HG03135 (cell line): Measurements from ENCODE around the gene TNNC1.

Experiments
- ATAC-seq: cut with Tn5 transposase; IDR thresholded peaks from one replicate; pipeline ENCODE4 v1.9.1; 2021; ENCODE audit warnings: mild to moderate bottlenecking, moderate library complexity; ENCODE audit not compliant: unreplicated experiment

Gene TNNC1

GRCh38 chr3:52484680-52485461 lies 31.0 kb upstream of the TNNC1 start:
- ATAC-seq, result no peak

- ATAC-seq, result no peak
Observed at GRCh38 chr3:52483577-52484381, 29.9 kb upstream of the TNNC1 start.

- no peak for ATAC-seq
Observed at GRCh38 chr3:52483081-52483480, 29.2 kb upstream of the TNNC1 start.

- no peak for ATAC-seq
Observed at GRCh38 chr3:52481819-52482521, 28.1 kb upstream of the TNNC1 start.

- no peak for ATAC-seq
Observed at GRCh38 chr3:52480768-52481715, 27.2 kb upstream of the TNNC1 start.

GRCh38 chr3:52479877-52480575 lies 26.2 kb upstream of the TNNC1 start:
- no peak for ATAC-seq

- ATAC-seq, result no peak
Observed at GRCh38 chr3:52479037-52479876, 25.4 kb upstream of the TNNC1 start.

GRCh38 chr3:52477796-52478095 lies 23.9 kb upstream of the TNNC1 start:
- ATAC-seq, result no peak

GRCh38 chr3:52477076-52477795 lies 23.4 kb upstream of the TNNC1 start:
- no peak for ATAC-seq

- no peak for ATAC-seq
Observed at GRCh38 chr3:52473026-52473425, 19.2 kb upstream of the TNNC1 start.

- no peak for ATAC-seq
Observed at GRCh38 chr3:52472239-52473000, 18.6 kb upstream of the TNNC1 start.

- no peak for ATAC-seq
Observed at GRCh38 chr3:52471371-52472238, 17.8 kb upstream of the TNNC1 start.

GRCh38 chr3:52470920-52471319 lies 17.1 kb upstream of the TNNC1 start:
- no peak for ATAC-seq

GRCh38 chr3:52469001-52469400 lies 15.2 kb upstream of the TNNC1 start:
- ATAC-seq, result no peak

GRCh38 chr3:52468336-52468735 lies 14.5 kb upstream of the TNNC1 start:
- ATAC-seq, result no peak

GRCh38 chr3:52463416-52463815 lies 9.6 kb upstream of the TNNC1 start:
- ATAC-seq, result no peak

GRCh38 chr3:52461874-52462273 lies 8.0 kb upstream of the TNNC1 start:
- no peak for ATAC-seq
